CD8-positive, alpha-beta memory T cell (primary cell): ENCODE results near the gene CACNA1S. TPM values are rescaled to one million over a fixed set of nuclear protein-coding genes. Genes with fewer than 3 reads are reported as not detected.
A peak's percentile ranks its signal among the peaks of the same experiment; 100 is the strongest.

Experiments used
- CTCF ChIA-PET: fragments of 350-600 bp; sonication (Branson Sonifier 250); formaldehyde crosslinking; loops from one replicate; lab custom pipeline; 2021; ENCODE audit warnings: antibody characterized with exemption; lab: Charles Lee
- POLR2A ChIA-PET: fragments of 350-600 bp; sonication (Branson Sonifier 250); formaldehyde crosslinking; loops from one replicate; lab custom pipeline; 2021; ENCODE audit warnings: antibody characterized with exemption; lab: Charles Lee
- DNase-seq, 5 donors: peaks; one replicate each; pipeline versions ENCODE4 v3.0.0 to v3.0.0-alpha.2; 2020 to 2022; ENCODE audit warnings: mixed read lengths in 1 of 5
- H3K27ac ChIP-seq: one replicate; pipeline ENCODE4 v1.7.0; 2013; ENCODE audit warnings: low read depth, mild to moderate bottlenecking, low read length, moderate library complexity
- H3K27me3 ChIP-seq: 2 replicates; pipeline ENCODE4 v1.7.0; 2013; ENCODE audit warnings: low read length, mild to moderate bottlenecking; ENCODE audit not compliant: insufficient read depth, poor library complexity, severe bottlenecking
- H3K36me3 ChIP-seq: 2 replicates; pipeline ENCODE4 v1.7.0; 2013; ENCODE audit warnings: mild to moderate bottlenecking, low read length, moderate library complexity; ENCODE audit not compliant: insufficient read depth
- H3K4me1 ChIP-seq: 2 replicates; pipeline ENCODE4 v1.7.0; 2013; ENCODE audit warnings: mild to moderate bottlenecking, low read length, moderate library complexity; ENCODE audit not compliant: insufficient read depth
- H3K4me3 ChIP-seq: 2 replicates; pipeline ENCODE4 v1.7.0; 2013; ENCODE audit warnings: mild to moderate bottlenecking, low read length
- H3K9me3 ChIP-seq: 2 replicates; pipeline ENCODE4 v1.7.0; 2013; ENCODE audit warnings: mild to moderate bottlenecking, low read length
- H3K27ac Mint-ChIP-seq, 8 donors: one replicate each; pipeline ENCODE4 v1.8.0; 2020 to 2021; ENCODE audit warnings: mixed read lengths in 8 of 8, mild to moderate bottlenecking in 6 of 8, inconsistent platforms in 3 of 8, moderate library complexity in 3 of 8
- H3K27me3 Mint-ChIP-seq, 2 donors: one replicate each; pipeline ENCODE4 v1.8.0; 2020 to 2021; ENCODE audit warnings: mixed read lengths in 2 of 2, mild to moderate bottlenecking in 1 of 2, moderate library complexity in 1 of 2
- H3K36me3 Mint-ChIP-seq, 3 donors: one replicate each; pipeline ENCODE4 v1.8.0; 2020 to 2021; ENCODE audit warnings: mixed read lengths in 3 of 3, inconsistent platforms in 1 of 3, mild to moderate bottlenecking in 1 of 3
- H3K4me1 Mint-ChIP-seq, 3 donors: one replicate each; pipeline ENCODE4 v1.8.0; 2020 to 2021; ENCODE audit warnings: mixed read lengths in 3 of 3, inconsistent platforms in 1 of 3, mild to moderate bottlenecking in 1 of 3
- H3K4me3 Mint-ChIP-seq, 7 donors: one replicate each; pipeline ENCODE4 v1.8.0; 2020 to 2021; ENCODE audit warnings: mixed read lengths in 7 of 7, mild to moderate bottlenecking in 6 of 7, moderate library complexity in 4 of 7, inconsistent platforms in 2 of 7
- H3K9me3 Mint-ChIP-seq, 5 donors: one replicate each; pipeline ENCODE4 v1.8.0; 2020 to 2022; ENCODE audit warnings: mixed read lengths in 5 of 5, mild to moderate bottlenecking in 3 of 5, moderate library complexity in 2 of 5, inconsistent platforms in 1 of 5
- polyA plus RNA-seq: library from polyadenylated mRNA; unstranded; fragments of 300-500 nt; fragmentation: Illumina TruSeq; gene quantifications from one replicate; pipeline ENCODE4 v1.2.3, GENCODE V29; 2021
- total RNA-seq, 2 experiments: library from RNA; stranded (reverse); gene quantifications; one replicate each; pipeline ENCODE4 v1.2.3, GENCODE V29; 2021

Gene CACNA1S
- total and polyA plus RNA-seq, 3 experiments from 2014 or later = not detected

DNA sequence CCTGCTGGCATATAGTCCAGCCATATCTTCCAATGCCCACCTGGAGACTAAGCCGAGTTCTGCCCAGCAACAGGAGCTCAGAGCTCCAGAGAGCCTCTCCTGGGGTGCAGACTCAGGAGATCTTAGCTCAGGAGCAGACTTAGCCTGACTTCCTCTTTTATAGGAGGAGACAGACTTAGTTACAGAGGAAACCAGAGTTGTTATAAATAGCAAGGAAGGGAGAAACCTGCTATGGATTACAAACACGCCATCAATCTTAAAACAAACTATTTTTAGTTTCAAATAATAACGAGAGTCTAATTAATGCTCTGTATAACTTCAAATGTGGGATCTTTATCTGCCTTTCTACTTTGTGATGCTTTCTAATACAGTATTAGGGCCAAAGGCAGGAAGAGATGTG is 85.4 kb downstream of the CACNA1S start:
- H3K36me3 ChIP-seq = no peaks in the 10 kb centered on the region
- DNase-seq = no peak
- peak overlapping the region in 4 of 8 donors; percentile 8 to 73 (median 62) for H3K27ac Mint-ChIP-seq
- peak overlapping the region in 1 of 7 donors; percentile 7 for H3K4me3 Mint-ChIP-seq
- H3K27me3 ChIP-seq = no peaks in the 10 kb centered on the region
- ChIA-PET POLR2A (interaction anchor here (0.5 kb wide), 1 partner anchor 88 kb away, joined by 7 read pairs; no protein-coding TSS in a partner anchor), CTCF (interaction anchor here (0.7 to 2.4 kb wide), 8 partner anchors 8 to 279 kb away, joined by 3 to 19 read pairs (median 4); no protein-coding TSS in a partner anchor)
- no peak overlapping the region for H3K27ac ChIP-seq
- H3K27me3 Mint-ChIP-seq = peaks cover 0 to 2% of the 10 kb centered on the region in 2 donors
- peaks cover 26% of the 10 kb centered on the region for H3K4me1 ChIP-seq
- peaks cover 0 to 9% (median 0%) of the 10 kb centered on the region in 3 donors for H3K36me3 Mint-ChIP-seq
- H3K9me3 Mint-ChIP-seq = no peaks in the 10 kb centered on the region
- no peak overlapping the region for H3K4me3 ChIP-seq
- no peaks in the 10 kb centered on the region for H3K9me3 ChIP-seq
- H3K4me1 Mint-ChIP-seq = peaks cover 26 to 45% (median 27%) of the 10 kb centered on the region in 3 donors

DNA sequence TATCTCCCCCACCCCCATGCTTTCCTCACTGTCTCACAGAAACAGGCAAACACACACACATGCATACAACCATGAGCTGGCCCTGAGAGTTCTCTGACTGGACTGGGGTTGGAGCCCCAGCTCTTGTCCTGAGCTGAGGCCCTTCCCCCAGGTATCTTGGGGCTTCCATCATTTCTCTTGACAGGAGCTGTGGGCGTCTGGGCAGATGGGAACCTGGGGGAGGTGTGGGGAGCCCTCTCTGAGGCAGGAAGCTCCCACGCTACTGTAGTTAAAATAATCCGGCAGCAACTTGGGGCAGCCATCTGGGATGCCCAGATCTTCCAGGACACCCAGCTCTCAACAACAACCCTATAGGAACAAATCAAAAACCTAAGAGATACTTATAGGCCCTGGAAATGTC is 86.0 kb downstream of the CACNA1S start:
- Histone ChIP-seq H3K36me3 (no peaks in the 10 kb centered on the region), H3K4me3 (no peak overlapping the region), H3K27ac (no peak overlapping the region), H3K27me3 (no peaks in the 10 kb centered on the region), H3K9me3 (no peaks in the 10 kb centered on the region), H3K4me1 (peaks cover 32% of the 10 kb centered on the region)
- peak overlapping the region in 4 of 8 donors; percentile 8 to 73 (median 62) for H3K27ac Mint-ChIP-seq
- ChIA-PET CTCF (interaction anchor here (1.1 to 2.4 kb wide), 9 partner anchors 9 to 404 kb away, joined by 3 to 19 read pairs (median 5); no protein-coding TSS in a partner anchor), POLR2A (interaction anchor here (0.5 to 0.7 kb wide), 3 partner anchors 10 to 87 kb away, joined by 4 to 14 read pairs (median 7); no protein-coding TSS in a partner anchor)
- H3K27me3 Mint-ChIP-seq = peaks cover 0 to 2% of the 10 kb centered on the region in 2 donors
- H3K9me3 Mint-ChIP-seq = no peaks in the 10 kb centered on the region
- peaks cover 0 to 9% (median 0%) of the 10 kb centered on the region in 3 donors for H3K36me3 Mint-ChIP-seq
- H3K4me3 Mint-ChIP-seq = peak overlapping the region in 3 of 7 donors; percentile 13 to 47 (median 14)
- DNase-seq = no peak
- H3K4me1 Mint-ChIP-seq = peaks cover 32 to 51% (median 33%) of the 10 kb centered on the region in 3 donors

DNA sequence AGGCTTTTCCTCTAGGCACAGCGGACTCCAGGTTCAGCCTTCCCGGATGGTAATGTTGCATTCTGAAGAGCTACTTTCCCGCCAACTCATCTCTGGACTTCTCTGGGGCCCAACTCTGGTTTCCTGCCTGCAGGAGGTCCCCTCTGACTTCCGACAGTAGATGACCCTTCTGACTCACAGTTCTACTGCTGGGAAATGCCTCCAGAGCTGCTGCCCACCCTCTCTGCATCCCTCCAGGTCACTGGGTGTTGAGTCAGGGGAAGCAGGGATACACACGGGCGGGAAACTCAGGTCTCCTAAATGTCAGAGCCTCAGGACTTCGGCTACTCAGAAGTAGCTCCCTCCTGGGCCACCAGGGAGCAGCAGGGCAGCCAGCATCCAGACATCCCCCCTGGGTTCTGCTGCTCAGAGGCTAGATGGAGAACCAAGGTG is 86.6 kb downstream of the CACNA1S start:
- POLR2A ChIA-PET = interaction anchor here (0.7 kb wide), 2 partner anchors 10 to 43 kb away, joined by 4 to 14 read pairs; no protein-coding TSS in a partner anchor
- H3K27me3 Mint-ChIP-seq = peaks cover 0 to 2% of the 10 kb centered on the region in 2 donors
- DNase-seq = no peak

DNA sequence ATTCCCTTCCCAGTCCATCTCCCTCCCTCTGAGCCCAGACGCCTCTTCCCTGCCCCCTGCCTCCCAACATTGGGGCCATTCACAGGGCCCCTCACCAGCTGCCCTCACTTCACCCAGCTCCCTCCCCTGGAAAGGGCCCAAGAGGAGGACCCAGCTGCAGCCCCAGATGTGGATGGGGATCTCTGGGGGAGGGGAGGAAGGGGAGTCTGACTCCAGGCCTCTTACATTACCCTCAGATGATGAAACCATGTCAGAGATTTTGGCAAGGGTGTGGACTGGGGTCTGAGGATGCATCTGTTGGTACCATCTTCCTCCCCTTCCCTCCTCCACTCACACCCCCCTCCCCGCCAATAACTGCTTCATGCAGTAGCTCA is 87.6 kb downstream of the CACNA1S start:
- H3K27me3 Mint-ChIP-seq = peaks cover 0 to 2% of the 10 kb centered on the region in 2 donors
- Histone ChIP-seq H3K27ac (no peak overlapping the region), H3K36me3 (no peaks in the 10 kb centered on the region), H3K4me3 (no peak overlapping the region), H3K9me3 (no peaks in the 10 kb centered on the region), H3K4me1 (peaks cover 48% of the 10 kb centered on the region), H3K27me3 (no peaks in the 10 kb centered on the region)
- H3K4me3 Mint-ChIP-seq = peak overlapping the region in 4 of 7 donors; percentile 41 to 65 (median 58)
- peak overlapping the region in 2 of 8 donors; percentile 6 to 29 for H3K27ac Mint-ChIP-seq
- ChIA-PET CTCF (interaction anchor here (0.9 to 6.3 kb wide), 8 partner anchors 11 to 52 kb away, joined by 3 to 37 read pairs (median 4); no protein-coding TSS in a partner anchor), POLR2A (interaction anchor here (1.8 kb wide), 1 partner anchor 129 kb away, joined by 4 read pairs; the partner anchor contains the start of gene TMEM9)
- peaks cover 0 to 9% (median 0%) of the 10 kb centered on the region in 3 donors for H3K36me3 Mint-ChIP-seq
- peaks cover 46 to 67% (median 49%) of the 10 kb centered on the region in 3 donors for H3K4me1 Mint-ChIP-seq
- DNase-seq = no peak
- H3K9me3 Mint-ChIP-seq = no peaks in the 10 kb centered on the region

More for the DNA sequence above, 86.6 kb downstream of the CACNA1S start:
- Mint-ChIP-seq H3K36me3 (peaks cover 0 to 9% (median 0%) of the 10 kb centered on the region in 3 donors), H3K4me3 (peak overlapping the region in 1 of 7 donors; percentile 47), H3K9me3 (no peaks in the 10 kb centered on the region), H3K4me1 (peaks cover 37 to 57% (median 39%) of the 10 kb centered on the region in 3 donors), H3K27ac (peak overlapping the region in 1 of 8 donors; percentile 42)
- Histone ChIP-seq H3K9me3 (no peaks in the 10 kb centered on the region), H3K4me1 (peaks cover 39% of the 10 kb centered on the region), H3K36me3 (no peaks in the 10 kb centered on the region), H3K27me3 (no peaks in the 10 kb centered on the region), H3K27ac (no peak overlapping the region), H3K4me3 (no peak overlapping the region)
- CTCF ChIA-PET = interaction anchor here (1.1 to 2.4 kb wide), 11 partner anchors 9 to 404 kb away, joined by 3 to 19 read pairs (median 4); no protein-coding TSS in a partner anchor

DNA sequence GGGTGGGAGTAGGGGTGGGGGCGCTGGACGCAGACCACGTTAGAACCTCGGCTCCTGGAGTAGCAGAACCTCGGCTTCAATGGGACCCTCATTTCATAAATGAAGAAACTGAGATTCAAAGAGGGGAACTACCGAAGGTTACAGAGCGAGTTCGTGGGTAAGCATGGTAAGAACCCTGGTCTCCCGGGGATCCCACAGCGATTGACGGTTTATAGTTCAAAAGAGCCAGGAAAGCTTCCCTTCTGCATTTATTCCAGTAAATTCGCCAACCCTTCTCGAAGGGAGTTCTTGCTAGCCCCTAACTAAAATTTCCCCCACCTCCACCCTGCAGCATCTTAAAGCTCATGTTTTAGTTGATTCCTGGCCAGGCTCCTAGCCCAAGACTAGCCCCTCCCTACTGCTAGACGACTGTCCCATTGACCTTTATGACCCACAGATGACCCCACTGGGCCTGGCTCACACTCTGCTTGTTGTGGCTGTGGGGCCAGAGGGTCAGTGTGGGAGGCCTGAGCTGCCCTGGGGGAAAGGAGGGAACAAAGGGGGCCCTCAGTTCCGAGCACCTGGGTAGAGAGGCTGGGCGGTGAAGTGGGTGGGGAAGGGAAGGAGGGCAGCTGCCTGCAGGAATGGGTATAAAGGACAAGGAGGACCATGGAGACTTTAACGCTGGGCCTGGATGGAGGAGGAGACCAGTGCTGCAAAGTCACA is 88.2 kb downstream of the CACNA1S start:
- no peaks in the 10 kb centered on the region for H3K27me3 ChIP-seq
- H3K36me3 Mint-ChIP-seq = peaks cover 0 to 11% (median 2%) of the 10 kb centered on the region in 3 donors
- peaks cover 53% of the 10 kb centered on the region for H3K4me1 ChIP-seq
- H3K36me3 ChIP-seq = no peaks in the 10 kb centered on the region
- ChIA-PET POLR2A (interaction anchor here (1.8 kb wide), 1 partner anchor 130 kb away, joined by 4 read pairs; the partner anchor contains the start of gene TMEM9), CTCF (interaction anchor here (0.5 to 7.0 kb wide), 6 partner anchors 12 to 598 kb away, joined by 3 to 63 read pairs (median 4); no protein-coding TSS in a partner anchor)
- peaks cover 51 to 72% (median 54%) of the 10 kb centered on the region in 3 donors for H3K4me1 Mint-ChIP-seq
- no peaks in the 10 kb centered on the region for H3K9me3 Mint-ChIP-seq
- no peak for DNase-seq
- peak overlapping the region; percentile 34 to 79 (median 41) for H3K4me3 Mint-ChIP-seq
- H3K9me3 ChIP-seq = no peaks in the 10 kb centered on the region
- H3K27ac Mint-ChIP-seq = peak overlapping the region in 6 of 8 donors; percentile 26 to 95 (median 82)
- no peak overlapping the region for H3K27ac ChIP-seq
- peaks cover 0 to 2% of the 10 kb centered on the region in 2 donors for H3K27me3 Mint-ChIP-seq
- H3K4me3 ChIP-seq = peak overlapping the region; percentile 18

DNA sequence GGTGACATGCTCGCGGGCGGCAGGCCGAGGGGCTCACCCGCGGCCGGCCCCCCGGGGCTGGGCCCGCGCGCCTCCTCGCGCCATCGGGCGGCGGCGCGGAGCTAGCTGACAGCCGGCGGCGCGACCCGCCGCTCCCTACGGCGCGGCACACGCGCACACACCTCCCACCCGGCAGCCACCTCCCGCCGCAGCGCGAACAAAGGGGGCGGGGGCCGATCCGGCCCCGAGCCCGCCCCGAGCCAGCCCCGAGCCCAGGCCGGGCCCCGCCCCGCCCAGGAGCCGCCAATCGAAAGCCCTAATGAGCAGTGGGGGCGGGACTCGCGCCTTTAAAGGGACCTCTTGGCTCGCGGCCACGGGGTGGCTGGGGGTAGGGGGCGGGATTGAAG is 88.7 kb downstream of the CACNA1S start, which contains the start of gene KIF21B:
KIF21B (minus strand) TSS at position 198 of the 386 bp plus-strand sequence. CDS start 331 bp downstream, outside the sequence.
- peak within 1 kb of the TSS; percentile 73 for H3K27ac ChIP-seq
- H3K36me3 Mint-ChIP-seq = peaks cover 0 to 11% (median 2%) of the 10 kb centered on the region in 3 donors
- no peaks in the 10 kb centered on the region for H3K36me3 ChIP-seq
- peak within 1 kb of the TSS; percentile 90 to 100 (median 96) for H3K27ac Mint-ChIP-seq
- ChIA-PET POLR2A (interaction anchor here (0.8 to 1.8 kb wide), 2 partner anchors 13 to 130 kb away, joined by 3 to 4 read pairs; partner anchors contain the start of gene TMEM9), CTCF (interaction anchor here (0.5 to 7.0 kb wide), 6 partner anchors 13 to 597 kb away, joined by 3 to 63 read pairs (median 4); no protein-coding TSS in a partner anchor)
- H3K9me3 Mint-ChIP-seq = no peaks in the 10 kb centered on the region
- H3K4me3 ChIP-seq = peak within 1 kb of the TSS; percentile 92
- H3K4me1 ChIP-seq = peaks cover 59% of the 10 kb centered on the region
- no peaks in the 10 kb centered on the region for H3K27me3 ChIP-seq
- peak within 1 kb of the TSS; percentile 92 to 99 (median 97) for H3K4me3 Mint-ChIP-seq
- peak; percentile 88 to 94 (median 91) for DNase-seq
- H3K4me1 Mint-ChIP-seq = peaks cover 53 to 78% (median 60%) of the 10 kb centered on the region in 3 donors
- H3K9me3 ChIP-seq = no peaks in the 10 kb centered on the region
- H3K27me3 Mint-ChIP-seq = peaks cover 0 to 2% of the 10 kb centered on the region in 2 donors

DNA sequence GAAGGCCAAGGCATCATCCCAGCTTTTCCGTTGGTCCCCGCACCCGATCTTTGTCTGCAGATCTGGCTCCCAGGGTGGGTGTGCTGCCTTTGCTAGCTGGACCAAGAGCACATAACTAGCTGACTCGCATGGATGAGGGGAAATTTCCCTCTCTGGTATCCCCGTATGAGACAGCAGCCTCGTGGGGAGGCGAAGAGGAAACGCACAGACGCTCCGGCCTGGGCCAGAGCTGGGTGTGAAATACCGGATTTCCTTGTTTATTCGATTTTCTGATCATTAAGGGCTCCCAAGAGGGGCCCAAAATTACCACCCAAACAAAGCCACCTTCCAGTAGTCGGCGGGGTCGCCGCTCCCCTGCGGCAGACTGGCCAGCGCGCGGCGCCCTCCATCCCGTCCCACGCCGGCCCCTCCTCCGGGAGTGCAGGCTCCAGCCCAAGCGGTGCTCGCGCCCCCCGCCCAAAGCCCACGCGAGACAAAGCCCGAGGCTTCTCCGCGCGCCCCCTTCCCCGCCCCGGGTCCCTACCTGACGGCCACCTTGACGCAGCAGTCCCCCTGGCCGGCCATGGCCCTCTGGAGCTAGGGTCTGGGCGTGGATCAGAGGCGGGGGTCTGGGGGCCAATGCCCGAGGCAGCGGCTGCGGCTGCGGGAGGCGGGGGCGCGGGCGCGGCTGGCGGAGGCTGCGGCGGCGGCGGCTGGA is 89.3 kb downstream of the CACNA1S start:
- Mint-ChIP-seq H3K36me3 (peaks cover 0 to 15% (median 2%) of the 10 kb centered on the region in 3 donors), H3K27ac (peak overlapping the region; percentile 90 to 100 (median 96)), H3K4me3 (peak overlapping the region; percentile 92 to 99 (median 97)), H3K4me1 (peaks cover 59 to 83% (median 65%) of the 10 kb centered on the region in 3 donors), H3K27me3 (peaks cover 0 to 2% of the 10 kb centered on the region in 2 donors), H3K9me3 (no peaks in the 10 kb centered on the region)
- POLR2A ChIA-PET = interaction anchor here (0.8 to 1.8 kb wide), 2 partner anchors 12 to 131 kb away, joined by 3 to 4 read pairs; partner anchors contain the start of gene TMEM9
- Histone ChIP-seq H3K4me1 (peaks cover 64% of the 10 kb centered on the region), H3K9me3 (no peaks in the 10 kb centered on the region), H3K27ac (peak overlapping the region; percentile 73), H3K36me3 (no peaks in the 10 kb centered on the region), H3K27me3 (no peaks in the 10 kb centered on the region), H3K4me3 (peak overlapping the region; percentile 92)
- CTCF ChIA-PET = interaction anchor here (1.0 to 7.0 kb wide), 7 partner anchors 13 to 91 kb away, joined by 3 to 63 read pairs (median 6); no protein-coding TSS in a partner anchor
- peak; percentile 34 to 57 (median 41) for DNase-seq
